ENCODE results near the gene SAMD1. TPM values are rescaled to one million over a fixed set of nuclear protein-coding genes. Genes with fewer than 3 reads are reported as not detected.

The SAMD1 gene
- total and polyA plus RNA-seq, 2 of the 13 experiments (the other 11 are each of a cell fraction or from before 2014, with no cell fraction given) = 17.5 to 45.0 TPM

DNA sequence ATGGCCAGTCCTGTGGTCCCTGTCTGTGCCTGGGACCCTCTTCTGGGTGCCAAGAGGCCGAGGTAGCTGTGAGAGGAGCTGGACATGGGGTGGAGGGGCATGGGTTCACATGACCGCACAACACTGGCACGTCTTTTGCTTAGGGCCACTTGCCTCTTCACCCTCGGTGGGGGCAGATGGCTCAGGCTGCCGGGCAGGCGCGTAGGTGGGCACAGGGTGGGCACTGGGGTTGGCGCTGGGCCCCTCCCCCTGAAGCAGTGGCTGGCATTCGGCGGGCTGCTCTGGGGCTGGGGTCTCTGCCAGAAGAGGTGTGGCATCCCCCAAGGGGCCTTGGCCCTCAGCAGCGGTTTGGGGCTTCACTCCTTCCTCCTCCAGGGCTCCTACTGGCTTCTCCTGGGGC lies 37.1 kb downstream of the SAMD1 start:
- H3K27ac ChIP-seq (ENCODE audit: extremely low read length, insufficient read depth, low read length) = no peak overlapping the region
- ATAC-seq (no peak), DNase-seq (ENCODE audit: low spot score) (no peak), FAIRE-seq (no peak)
- in situ Hi-C loops (cut with HindIII; ENCODE audit: extremely low pct_ligation_motif_present, low pct_unique_long_range_greater_than_20kb) (loop anchor here (25.0 kb wide), 1 partner anchor 291 kb away; the partner anchor contains the start of genes C19orf53 and MRI1), intact Hi-C loops (cut with micrococcal nuclease; ENCODE audit: unreplicated experiment) (no loop called here)
- H3K9me3 ChIP-seq (ENCODE audit: low read length) = peaks cover under 1% of the 10 kb centered on the region; the same call in 1 of the 2 replicates
- no peaks in the 10 kb centered on the region for H3K4me1 ChIP-seq (ENCODE audit: insufficient read depth, low read length)
- ChIA-PET POLR2A (interaction anchor here (1.1 kb wide), 1 partner anchor 18 kb away, joined by 3 read pairs; no protein-coding TSS in a partner anchor), CTCF (ENCODE audit: low intra/inter-chr PET ratio, low total read pairs) (no interaction called here)
- no peak overlapping the region for H3K4me2 ChIP-seq (ENCODE audit: low read depth, low read length)
- no peaks in the 10 kb centered on the region for H3K79me2 ChIP-seq (ENCODE audit: insufficient read depth, low read length)
- BruUV-seq (replicated peaks) = no TSS peak
- H3K36me3 ChIP-seq (replicated peaks in 1 of 2; ENCODE audit: control insufficient read depth in 1 of 2, insufficient read depth in 2 of 2, low read length in 2 of 2) = no peaks in the 10 kb centered on the region
- no peak overlapping the region for H2AFZ ChIP-seq (ENCODE audit: low read length)
- H3K4me3 ChIP-seq (replicated peaks in 1 of 3; ENCODE audit: insufficient read depth in 1 of 3, low read depth in 2 of 3, low read length in 3 of 3) = no peak overlapping the region
- H3K9ac ChIP-seq (ENCODE audit: insufficient read depth, low read depth, low read length) = no peak overlapping the region
- TF ChIP-seq AGO2 (optimal IDR thresholded peaks at IDR 0.05; ENCODE audit: low read depth, low read length) (peak; percentile 53), AGO1 (IDR thresholded peaks at IDR 0.05; ENCODE audit: low read depth, low read length, poor library complexity, severe bottlenecking) (no peak)
- H4K20me1 ChIP-seq (ENCODE audit: insufficient read depth, low read length) = no peaks in the 10 kb centered on the region
- no peaks in the 10 kb centered on the region for H3K27me3 ChIP-seq (ENCODE audit: control insufficient read depth in 1 of 2, insufficient read depth in 2 of 2, low read length in 2 of 2)
- WGBS (ENCODE audit: low lambda C conversion rate) = 72% methylated on average over 7 of the region's 11 CpGs

- no peak overlapping the region for H3K4me3 ChIP-seq (replicated peaks in 1 of 3; ENCODE audit: insufficient read depth in 1 of 3, low read depth in 2 of 3, low read length in 3 of 3)
- ATAC-seq (no peak), FAIRE-seq (no peak), DNase-seq (ENCODE audit: low spot score) (no peak)
- in situ Hi-C loops (cut with HindIII; ENCODE audit: extremely low pct_ligation_motif_present, low pct_unique_long_range_greater_than_20kb) (loop anchor here (25.0 kb wide), 1 partner anchor 291 kb away; the partner anchor contains the start of genes C19orf53 and MRI1), intact Hi-C loops (cut with micrococcal nuclease; ENCODE audit: unreplicated experiment) (no loop called here)
- H3K4me1 ChIP-seq (ENCODE audit: insufficient read depth, low read length) = no peaks in the 10 kb centered on the region
- 81% methylated on average over 3 of the region's 3 CpGs for WGBS (ENCODE audit: low lambda C conversion rate)
- no peaks in the 10 kb centered on the region for H4K20me1 ChIP-seq (ENCODE audit: insufficient read depth, low read length)
- H3K9me3 ChIP-seq (ENCODE audit: low read length) = peaks cover 4% of the 10 kb centered on the region
- no peak overlapping the region for H2AFZ ChIP-seq (ENCODE audit: low read length)
- ChIA-PET CTCF (ENCODE audit: low intra/inter-chr PET ratio, low total read pairs) (no interaction called here), POLR2A (interaction anchor here (1.1 kb wide), 1 partner anchor 18 kb away, joined by 3 read pairs; no protein-coding TSS in a partner anchor)
- no peak overlapping the region for H3K4me2 ChIP-seq (ENCODE audit: low read depth, low read length)
- H3K36me3 ChIP-seq (replicated peaks in 1 of 2; ENCODE audit: control insufficient read depth in 1 of 2, insufficient read depth in 2 of 2, low read length in 2 of 2) = no peaks in the 10 kb centered on the region
- no peaks in the 10 kb centered on the region for H3K79me2 ChIP-seq (ENCODE audit: insufficient read depth, low read length)
- H3K27me3 ChIP-seq (ENCODE audit: control insufficient read depth in 1 of 2, insufficient read depth in 2 of 2, low read length in 2 of 2) = no peaks in the 10 kb centered on the region
- no peak overlapping the region for H3K27ac ChIP-seq (ENCODE audit: extremely low read length, insufficient read depth, low read length)
- BruUV-seq (replicated peaks) = no TSS peak
- TF ChIP-seq ZNF12 (CRISPR knock-in tag; IDR thresholded peaks at IDR 0.05) (peak; percentile 97), MEIS2 (CRISPR knock-in tag; IDR thresholded peaks at IDR 0.05) (no peak)
- H3K9ac ChIP-seq (ENCODE audit: insufficient read depth, low read depth, low read length) = no peak overlapping the region
Measured at GRCh38 chr19:14053032-14053431, 37.5 kb downstream of the SAMD1 start.
